HEK293 (cell line): ENCODE results near the gene ADAMTS4.

Experiments
- EGR2 ChIP-seq: fragments of 450-650 bp; formaldehyde crosslinking; IDR thresholded peaks from 2 replicates; pipeline ENCODE4 v1.5.1; 2016; ENCODE audit warnings: low read depth, missing biosample characterization, missing genetic modification characterization
- FEZF1 ChIP-seq: fragments of 450-650 bp; formaldehyde crosslinking; IDR thresholded peaks from 2 replicates; pipeline ENCODE4 v1.5.1; 2016; ENCODE audit warnings: missing biosample characterization, missing genetic modification characterization
- INSM2 ChIP-seq: fragments of 450-650 bp; formaldehyde crosslinking; IDR thresholded peaks from 2 replicates; pipeline ENCODE4 v1.5.1; 2016; ENCODE audit warnings: missing biosample characterization, missing genetic modification characterization
- KLF8 ChIP-seq: fragments of 450-650 bp; formaldehyde crosslinking; IDR thresholded peaks from 2 replicates; pipeline ENCODE4 v1.5.1; 2016; ENCODE audit warnings: missing biosample characterization, missing genetic modification characterization
- OVOL3 ChIP-seq: fragments of 450-650 bp; formaldehyde crosslinking; IDR thresholded peaks from 2 replicates; pipeline ENCODE4 v1.5.1; 2016; ENCODE audit warnings: missing biosample characterization, missing genetic modification characterization
- SP3 ChIP-seq: fragments of 450-650 bp; formaldehyde crosslinking; IDR thresholded peaks from 2 replicates; pipeline ENCODE4 v1.5.1; 2016; ENCODE audit warnings: missing biosample characterization, missing genetic modification characterization
- ZBTB48 ChIP-seq: fragments of 450-650 bp; formaldehyde crosslinking; IDR thresholded peaks from 2 replicates; pipeline ENCODE4 v1.5.1; 2016; ENCODE audit warnings: missing biosample characterization, missing genetic modification characterization
- ZBTB7A ChIP-seq: fragments of 450-650 bp; formaldehyde crosslinking; IDR thresholded peaks from 2 replicates; pipeline ENCODE4 v1.5.1; 2016; ENCODE audit warnings: low read depth, missing biosample characterization, missing genetic modification characterization
- ZNF132 ChIP-seq: fragments of 450-650 bp; formaldehyde crosslinking; IDR thresholded peaks from 2 replicates; pipeline ENCODE4 v1.5.1; 2017; ENCODE audit warnings: missing biosample characterization, missing genetic modification characterization, borderline replicate concordance
- ZNF146 ChIP-seq: fragments of 450-650 bp; formaldehyde crosslinking; IDR thresholded peaks from 2 replicates; pipeline ENCODE4 v1.5.1; 2016; ENCODE audit warnings: missing biosample characterization, missing genetic modification characterization
- ZNF175 ChIP-seq: fragments of 450-650 bp; formaldehyde crosslinking; IDR thresholded peaks from 2 replicates; pipeline ENCODE4 v1.5.1; 2016; ENCODE audit warnings: missing biosample characterization, missing genetic modification characterization
- ZNF184 ChIP-seq: fragments of 450-650 bp; IDR thresholded peaks from 2 replicates; pipeline ENCODE4 v1.5.1; 2018; ENCODE audit warnings: missing biosample characterization, mild to moderate bottlenecking, missing genetic modification characterization
- ZNF223 ChIP-seq: fragments of 450-650 bp; formaldehyde crosslinking; IDR thresholded peaks from 2 replicates; pipeline ENCODE4 v1.5.1; 2016; ENCODE audit warnings: missing biosample characterization, missing genetic modification characterization
- ZNF239 ChIP-seq: fragments of 450-650 bp; formaldehyde crosslinking; IDR thresholded peaks from 2 replicates; pipeline ENCODE4 v1.5.1; 2016; ENCODE audit warnings: missing biosample characterization, missing genetic modification characterization
- ZNF248 ChIP-seq: fragments of 450-650 bp; formaldehyde crosslinking; IDR thresholded peaks from 2 replicates; pipeline ENCODE4 v1.5.1; 2017; ENCODE audit warnings: missing biosample characterization, missing genetic modification characterization
- ZNF292 ChIP-seq: fragments of 450-650 bp; formaldehyde crosslinking; IDR thresholded peaks from 2 replicates; pipeline ENCODE4 v1.5.1; 2016; ENCODE audit warnings: low read depth, missing biosample characterization, missing genetic modification characterization, borderline replicate concordance
- ZNF324 ChIP-seq: fragments of 450-650 bp; formaldehyde crosslinking; IDR thresholded peaks from 2 replicates; pipeline ENCODE4 v1.5.1; 2016; ENCODE audit warnings: missing biosample characterization, missing genetic modification characterization
- ZNF37A ChIP-seq: fragments of 450-650 bp; IDR thresholded peaks from 2 replicates; pipeline ENCODE4 v1.5.1; 2018; ENCODE audit warnings: missing biosample characterization, missing genetic modification characterization
- ZNF433 ChIP-seq: fragments of 450-650 bp; formaldehyde crosslinking; IDR thresholded peaks from 2 replicates; pipeline ENCODE4 v1.5.1; 2016; ENCODE audit warnings: missing biosample characterization, missing genetic modification characterization, low read depth
- ZNF558 ChIP-seq: fragments of 450-650 bp; formaldehyde crosslinking; IDR thresholded peaks from 2 replicates; pipeline ENCODE4 v1.5.1; 2016; ENCODE audit warnings: missing biosample characterization, missing genetic modification characterization
- ZNF560 ChIP-seq: fragments of 450-650 bp; formaldehyde crosslinking; IDR thresholded peaks from 2 replicates; pipeline ENCODE4 v1.5.1; 2017; ENCODE audit warnings: missing biosample characterization, missing genetic modification characterization, borderline replicate concordance
- ZNF571 ChIP-seq: fragments of 450-650 bp; formaldehyde crosslinking; IDR thresholded peaks from 2 replicates; pipeline ENCODE4 v1.5.0; 2017; ENCODE audit warnings: missing biosample characterization, missing genetic modification characterization
- ZNF596 ChIP-seq: fragments of 450-650 bp; IDR thresholded peaks from 2 replicates; pipeline ENCODE4 v1.5.0; 2018; ENCODE audit warnings: missing biosample characterization, mild to moderate bottlenecking, missing genetic modification characterization, moderate library complexity
- ZNF610 ChIP-seq: fragments of 450-650 bp; formaldehyde crosslinking; IDR thresholded peaks from 2 replicates; pipeline ENCODE4 v1.5.1; 2016; ENCODE audit warnings: missing biosample characterization, missing genetic modification characterization, borderline replicate concordance
- ZNF785 ChIP-seq: fragments of 450-650 bp; formaldehyde crosslinking; IDR thresholded peaks from 2 replicates; pipeline ENCODE4 v1.5.1; 2016; ENCODE audit warnings: missing biosample characterization, missing genetic modification characterization
- ZSCAN4 ChIP-seq: fragments of 450-650 bp; formaldehyde crosslinking; IDR thresholded peaks from 2 replicates; pipeline ENCODE4 v1.5.1; 2017; ENCODE audit warnings: missing biosample characterization, missing genetic modification characterization
- TF ChIP-seq, protein P1 (sequence below): fragments of 450-650 bp; formaldehyde crosslinking; conservative IDR thresholded peaks from 2 replicates; pipeline ENCODE4 v1.5.1; 2016; ENCODE audit warnings: low read depth, missing biosample characterization, missing genetic modification characterization
- TF ChIP-seq, protein P2 (sequence below): fragments of 450-650 bp; formaldehyde crosslinking; IDR thresholded peaks from 2 replicates; pipeline ENCODE4; 2016; ENCODE audit warnings: missing biosample characterization, missing genetic modification characterization
- TF ChIP-seq, protein P3 (sequence below): fragments of 450-650 bp; IDR thresholded peaks from 2 replicates; pipeline ENCODE4 v1.5.1; 2018; ENCODE audit warnings: missing biosample characterization, mild to moderate bottlenecking, missing genetic modification characterization
- TF ChIP-seq, protein P4 (sequence below): fragments of 450-650 bp; formaldehyde crosslinking; IDR thresholded peaks from 2 replicates; pipeline ENCODE4 v1.5.1; 2016; ENCODE audit warnings: missing biosample characterization, missing genetic modification characterization

ADAMTS4 gene

DNA sequence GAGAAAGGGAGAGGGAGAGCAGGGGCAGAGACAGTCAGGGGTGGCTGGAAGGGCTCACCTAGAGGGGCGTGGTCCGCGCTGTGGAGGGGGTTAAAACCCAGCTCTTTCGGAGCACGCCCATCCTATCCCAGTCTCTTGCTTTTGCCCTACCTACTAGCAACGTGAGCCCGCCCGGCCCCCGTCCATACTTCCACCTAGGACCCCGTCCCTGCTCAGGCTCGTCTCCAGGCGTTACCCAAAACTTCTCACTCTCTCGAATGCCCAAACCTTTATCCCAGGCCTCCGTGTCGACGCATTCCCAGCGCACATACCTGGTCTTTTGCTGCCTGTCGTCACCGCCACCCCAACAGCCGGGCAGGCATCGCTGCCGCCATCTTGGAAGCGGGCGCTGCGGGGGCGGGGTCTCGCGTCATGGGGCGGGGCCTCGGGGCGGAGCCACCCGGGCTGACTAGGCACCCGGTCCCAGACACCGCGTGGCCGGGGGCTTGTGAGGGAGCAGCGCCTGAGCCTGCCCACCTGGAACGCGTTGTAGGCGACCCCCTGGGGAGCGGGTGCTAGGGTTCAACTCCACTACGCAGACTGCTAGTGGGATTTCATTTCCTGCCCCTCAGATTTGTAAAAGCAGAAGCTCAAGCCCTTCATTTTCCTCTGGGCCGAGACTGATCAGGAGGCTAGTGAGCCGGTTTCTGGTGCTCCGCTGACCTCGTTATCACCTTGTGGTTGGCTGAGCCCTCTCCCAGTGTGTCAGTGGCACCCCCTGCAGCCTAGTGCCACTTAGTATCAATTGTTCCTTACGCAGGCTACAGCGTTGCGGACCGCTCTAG lies 21.5 kb downstream of the ADAMTS4 start, which contains the start of gene B4GALT3 (continued):
- TF ChIP-seq, protein P1, sequence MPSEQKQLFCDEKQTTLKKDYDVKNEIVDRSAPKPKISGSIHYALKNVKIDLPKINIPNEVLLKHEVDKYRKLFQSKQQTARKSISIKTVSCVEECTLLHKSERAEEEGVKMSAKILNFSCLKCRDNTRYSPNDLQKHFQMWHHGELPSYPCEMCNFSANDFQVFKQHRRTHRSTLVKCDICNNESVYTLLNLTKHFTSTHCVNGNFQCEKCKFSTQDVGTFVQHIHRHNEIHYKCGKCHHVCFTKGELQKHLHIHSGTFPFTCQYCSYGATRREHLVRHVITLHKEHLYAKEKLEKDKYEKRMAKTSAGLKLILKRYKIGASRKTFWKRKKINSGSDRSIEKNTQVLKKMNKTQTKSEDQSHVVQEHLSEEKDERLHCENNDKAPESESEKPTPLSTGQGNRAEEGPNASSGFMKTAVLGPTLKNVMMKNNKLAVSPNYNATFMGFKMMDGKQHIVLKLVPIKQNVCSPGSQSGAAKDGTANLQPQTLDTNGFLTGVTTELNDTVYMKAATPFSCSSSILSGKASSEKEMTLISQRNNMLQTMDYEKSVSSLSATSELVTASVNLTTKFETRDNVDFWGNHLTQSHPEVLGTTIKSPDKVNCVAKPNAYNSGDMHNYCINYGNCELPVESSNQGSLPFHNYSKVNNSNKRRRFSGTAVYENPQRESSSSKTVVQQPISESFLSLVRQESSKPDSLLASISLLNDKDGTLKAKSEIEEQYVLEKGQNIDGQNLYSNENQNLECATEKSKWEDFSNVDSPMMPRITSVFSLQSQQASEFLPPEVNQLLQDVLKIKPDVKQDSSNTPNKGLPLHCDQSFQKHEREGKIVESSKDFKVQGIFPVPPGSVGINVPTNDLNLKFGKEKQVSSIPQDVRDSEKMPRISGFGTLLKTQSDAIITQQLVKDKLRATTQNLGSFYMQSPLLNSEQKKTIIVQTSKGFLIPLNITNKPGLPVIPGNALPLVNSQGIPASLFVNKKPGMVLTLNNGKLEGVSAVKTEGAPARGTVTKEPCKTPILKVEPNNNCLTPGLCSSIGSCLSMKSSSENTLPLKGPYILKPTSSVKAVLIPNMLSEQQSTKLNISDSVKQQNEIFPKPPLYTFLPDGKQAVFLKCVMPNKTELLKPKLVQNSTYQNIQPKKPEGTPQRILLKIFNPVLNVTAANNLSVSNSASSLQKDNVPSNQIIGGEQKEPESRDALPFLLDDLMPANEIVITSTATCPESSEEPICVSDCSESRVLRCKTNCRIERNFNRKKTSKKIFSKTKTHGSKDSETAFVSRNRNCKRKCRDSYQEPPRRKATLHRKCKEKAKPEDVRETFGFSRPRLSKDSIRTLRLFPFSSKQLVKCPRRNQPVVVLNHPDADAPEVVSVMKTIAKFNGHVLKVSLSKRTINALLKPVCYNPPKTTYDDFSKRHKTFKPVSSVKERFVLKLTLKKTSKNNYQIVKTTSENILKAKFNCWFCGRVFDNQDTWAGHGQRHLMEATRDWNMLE: no peak
- peak; percentile 95 for TF ChIP-seq KLF8 (tag by site-specific recombination)
- TF ChIP-seq ZNF184: no peak
- TF ChIP-seq ZNF292 (tag by site-specific recombination): no peak
- no peak for TF ChIP-seq ZNF223 (tag by site-specific recombination)
- TF ChIP-seq ZNF596 (tag by site-specific recombination): peak; percentile 41; the same call in 1 of the 2 replicates
- peak; percentile 92 for TF ChIP-seq ZBTB48 (tag by site-specific recombination)
- TF ChIP-seq ZBTB7A (tag by site-specific recombination): peak; percentile 12; the same call in 1 of the 2 replicates
- peak; percentile 60 for TF ChIP-seq FEZF1
- TF ChIP-seq ZNF785: no peak
- no peak for TF ChIP-seq ZNF132 (tag by site-specific recombination)
- TF ChIP-seq ZNF433 (tag by site-specific recombination): no peak
- peak; percentile 100 for TF ChIP-seq SP3 (tag by site-specific recombination)
- TF ChIP-seq INSM2: peak; percentile 23; the same call in 1 of the 2 replicates
- TF ChIP-seq ZNF324 (tag by site-specific recombination): peak; percentile 75; the same call in 1 of the 2 replicates
- TF ChIP-seq OVOL3 (tag by site-specific recombination): no peak
- TF ChIP-seq ZNF175: no peak
- TF ChIP-seq ZNF560 (tag by site-specific recombination): no peak
- no peak for TF ChIP-seq ZNF248 (tag by site-specific recombination)
- TF ChIP-seq, protein P2, sequence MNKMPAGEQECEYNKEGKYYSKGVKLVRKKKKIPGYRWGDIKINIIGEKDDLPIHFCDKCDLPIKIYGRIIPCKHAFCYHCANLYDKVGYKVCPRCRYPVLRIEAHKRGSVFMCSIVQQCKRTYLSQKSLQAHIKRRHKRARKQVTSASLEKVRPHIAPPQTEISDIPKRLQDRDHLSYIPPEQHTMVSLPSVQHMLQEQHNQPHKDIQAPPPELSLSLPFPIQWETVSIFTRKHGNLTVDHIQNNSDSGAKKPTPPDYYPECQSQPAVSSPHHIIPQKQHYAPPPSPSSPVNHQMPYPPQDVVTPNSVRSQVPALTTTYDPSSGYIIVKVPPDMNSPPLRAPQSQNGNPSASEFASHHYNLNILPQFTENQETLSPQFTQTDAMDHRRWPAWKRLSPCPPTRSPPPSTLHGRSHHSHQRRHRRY (tag by site-specific recombination): no peak
- TF ChIP-seq ZSCAN4: no peak
- no peak for TF ChIP-seq ZNF37A (tag by site-specific recombination)
- no peak for TF ChIP-seq ZNF558 (tag by site-specific recombination)
- TF ChIP-seq ZNF571: no peak
- TF ChIP-seq, protein P3, sequence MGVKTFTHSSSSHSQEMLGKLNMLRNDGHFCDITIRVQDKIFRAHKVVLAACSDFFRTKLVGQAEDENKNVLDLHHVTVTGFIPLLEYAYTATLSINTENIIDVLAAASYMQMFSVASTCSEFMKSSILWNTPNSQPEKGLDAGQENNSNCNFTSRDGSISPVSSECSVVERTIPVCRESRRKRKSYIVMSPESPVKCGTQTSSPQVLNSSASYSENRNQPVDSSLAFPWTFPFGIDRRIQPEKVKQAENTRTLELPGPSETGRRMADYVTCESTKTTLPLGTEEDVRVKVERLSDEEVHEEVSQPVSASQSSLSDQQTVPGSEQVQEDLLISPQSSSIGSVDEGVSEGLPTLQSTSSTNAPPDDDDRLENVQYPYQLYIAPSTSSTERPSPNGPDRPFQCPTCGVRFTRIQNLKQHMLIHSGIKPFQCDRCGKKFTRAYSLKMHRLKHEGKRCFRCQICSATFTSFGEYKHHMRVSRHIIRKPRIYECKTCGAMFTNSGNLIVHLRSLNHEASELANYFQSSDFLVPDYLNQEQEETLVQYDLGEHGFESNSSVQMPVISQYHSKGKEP: no peak
- peak; percentile 74 for TF ChIP-seq EGR2
- TF ChIP-seq ZNF610: peak; percentile 59; the same call in 1 of the 2 replicates
- TF ChIP-seq ZNF146 (tag by site-specific recombination): no peak; the same call in 1 of the 2 replicates
- no peak for TF ChIP-seq ZNF239 (tag by site-specific recombination)
- TF ChIP-seq, protein P4, sequence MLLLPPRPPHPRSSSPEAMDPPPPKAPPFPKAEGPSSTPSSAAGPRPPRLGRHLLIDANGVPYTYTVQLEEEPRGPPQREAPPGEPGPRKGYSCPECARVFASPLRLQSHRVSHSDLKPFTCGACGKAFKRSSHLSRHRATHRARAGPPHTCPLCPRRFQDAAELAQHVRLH (tag by site-specific recombination): no peak
